ENCODE results near the gene MYBL2.

- TF ChIP-seq, protein P1, sequence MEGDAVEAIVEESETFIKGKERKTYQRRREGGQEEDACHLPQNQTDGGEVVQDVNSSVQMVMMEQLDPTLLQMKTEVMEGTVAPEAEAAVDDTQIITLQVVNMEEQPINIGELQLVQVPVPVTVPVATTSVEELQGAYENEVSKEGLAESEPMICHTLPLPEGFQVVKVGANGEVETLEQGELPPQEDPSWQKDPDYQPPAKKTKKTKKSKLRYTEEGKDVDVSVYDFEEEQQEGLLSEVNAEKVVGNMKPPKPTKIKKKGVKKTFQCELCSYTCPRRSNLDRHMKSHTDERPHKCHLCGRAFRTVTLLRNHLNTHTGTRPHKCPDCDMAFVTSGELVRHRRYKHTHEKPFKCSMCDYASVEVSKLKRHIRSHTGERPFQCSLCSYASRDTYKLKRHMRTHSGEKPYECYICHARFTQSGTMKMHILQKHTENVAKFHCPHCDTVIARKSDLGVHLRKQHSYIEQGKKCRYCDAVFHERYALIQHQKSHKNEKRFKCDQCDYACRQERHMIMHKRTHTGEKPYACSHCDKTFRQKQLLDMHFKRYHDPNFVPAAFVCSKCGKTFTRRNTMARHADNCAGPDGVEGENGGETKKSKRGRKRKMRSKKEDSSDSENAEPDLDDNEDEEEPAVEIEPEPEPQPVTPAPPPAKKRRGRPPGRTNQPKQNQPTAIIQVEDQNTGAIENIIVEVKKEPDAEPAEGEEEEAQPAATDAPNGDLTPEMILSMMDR (tag by site-specific recombination; IDR thresholded peaks at IDR 0.05) = no peak
- no peak for TF ChIP-seq YY1 (tag by site-specific recombination; IDR thresholded peaks at IDR 0.05)
- no peak for TF ChIP-seq ZBTB20 (tag by site-specific recombination; IDR thresholded peaks at IDR 0.05)
- no peak for TF ChIP-seq ZNF677 (tag by site-specific recombination; IDR thresholded peaks at IDR 0.05)
- TF ChIP-seq SCRT2 (tag by site-specific recombination; IDR thresholded peaks at IDR 0.05) = no peak
- TF ChIP-seq REPIN1 (tag by site-specific recombination; IDR thresholded peaks at IDR 0.05; ENCODE audit: low read depth) = no peak
Observed at GRCh38 chr20:43686820-43687219, 19.9 kb downstream of the MYBL2 start.
